Fibroblast of pulmonary artery (primary cell): ENCODE data around the gene LIM2.

Source experiments
- DNase-seq: peaks from one replicate; pipeline ENCODE4 v3.0.0-alpha.2; 2010; ENCODE audit warnings: low read depth
- H3K4me3 ChIP-seq: replicated peaks from 2 replicates; pipeline ENCODE4 v1.5.1; 2011; ENCODE audit warnings: low read depth, mild to moderate bottlenecking, control low read depth, low read length, moderate library complexity
- TF ChIP-seq, protein P1 (sequence below): IDR thresholded peaks from 2 replicates; pipeline ENCODE4 v1.5.1; 2011; ENCODE audit warnings: mild to moderate bottlenecking, control low read depth, low read length, inconsistent platforms; ENCODE audit errors: missing control alignments

Gene LIM2

DNA sequence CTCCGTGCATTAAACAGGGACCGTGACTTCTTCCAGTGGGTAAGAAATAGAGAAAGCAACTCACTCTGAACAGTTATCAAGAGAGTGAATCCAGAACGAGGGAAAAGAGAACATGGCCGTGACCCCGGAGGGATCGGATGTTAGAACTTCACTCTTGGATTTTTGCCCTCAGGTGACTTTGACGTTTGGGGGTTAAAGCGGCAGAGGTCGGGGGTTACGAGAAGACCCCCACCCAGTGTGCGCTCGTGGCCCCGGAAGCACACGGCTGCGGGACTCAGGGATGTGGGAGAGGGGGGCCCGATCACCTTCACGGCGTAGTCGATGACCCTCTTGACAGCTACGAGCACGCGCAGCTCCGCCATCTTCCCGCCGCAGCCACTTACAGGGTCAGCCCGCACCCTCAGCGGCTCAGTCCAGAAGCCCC, 21.8 kb downstream of the LIM2 start, which contains the start of gene ETFB:
ETFB (minus strand) TSS at position 424 of the 424 bp plus-strand sequence; CDS start at position 362, 62 bp downstream.
- no peak for DNase-seq
- TF ChIP-seq, protein P1, sequence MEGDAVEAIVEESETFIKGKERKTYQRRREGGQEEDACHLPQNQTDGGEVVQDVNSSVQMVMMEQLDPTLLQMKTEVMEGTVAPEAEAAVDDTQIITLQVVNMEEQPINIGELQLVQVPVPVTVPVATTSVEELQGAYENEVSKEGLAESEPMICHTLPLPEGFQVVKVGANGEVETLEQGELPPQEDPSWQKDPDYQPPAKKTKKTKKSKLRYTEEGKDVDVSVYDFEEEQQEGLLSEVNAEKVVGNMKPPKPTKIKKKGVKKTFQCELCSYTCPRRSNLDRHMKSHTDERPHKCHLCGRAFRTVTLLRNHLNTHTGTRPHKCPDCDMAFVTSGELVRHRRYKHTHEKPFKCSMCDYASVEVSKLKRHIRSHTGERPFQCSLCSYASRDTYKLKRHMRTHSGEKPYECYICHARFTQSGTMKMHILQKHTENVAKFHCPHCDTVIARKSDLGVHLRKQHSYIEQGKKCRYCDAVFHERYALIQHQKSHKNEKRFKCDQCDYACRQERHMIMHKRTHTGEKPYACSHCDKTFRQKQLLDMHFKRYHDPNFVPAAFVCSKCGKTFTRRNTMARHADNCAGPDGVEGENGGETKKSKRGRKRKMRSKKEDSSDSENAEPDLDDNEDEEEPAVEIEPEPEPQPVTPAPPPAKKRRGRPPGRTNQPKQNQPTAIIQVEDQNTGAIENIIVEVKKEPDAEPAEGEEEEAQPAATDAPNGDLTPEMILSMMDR, result no peak
- H3K4me3 ChIP-seq, result peak within 1 kb of the TSS; percentile 80

DNA sequence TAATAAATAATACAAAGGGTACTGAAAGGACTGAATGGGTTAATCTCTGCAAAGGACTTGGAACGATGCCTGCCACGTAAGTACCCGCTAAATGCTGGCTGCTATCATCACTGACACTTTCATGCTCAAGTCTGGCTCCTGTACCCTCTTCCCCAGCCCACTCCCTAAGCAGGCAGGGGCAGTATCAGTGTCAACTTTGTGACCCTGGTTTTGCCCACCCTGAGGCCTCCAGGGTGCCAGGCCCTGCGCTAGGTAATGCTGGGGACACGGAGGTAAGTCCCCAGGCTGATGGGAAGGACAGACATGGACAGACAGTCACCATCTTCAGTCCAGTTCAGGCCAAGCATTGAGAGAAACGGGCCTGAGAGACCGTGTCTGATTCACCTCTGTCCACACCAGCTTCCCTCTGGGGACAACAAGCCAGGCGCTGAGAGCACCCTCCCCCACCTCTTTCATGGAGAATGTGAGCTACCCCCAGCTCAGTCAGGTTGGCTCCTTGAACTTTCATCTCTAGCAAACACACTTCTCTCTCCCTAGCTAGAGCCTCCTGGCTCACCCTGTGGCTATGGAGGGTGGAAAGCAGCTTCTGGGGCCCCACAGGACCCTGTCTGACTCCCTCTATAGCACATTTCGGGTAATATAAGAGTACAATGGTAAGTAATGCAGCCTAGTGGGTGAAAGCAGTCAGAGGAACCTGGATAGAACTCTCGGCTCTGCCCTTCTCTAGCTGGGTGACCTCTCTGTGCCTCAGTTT, 22.4 kb downstream of the LIM2 start:
- TF ChIP-seq, protein P1, result peak; percentile 11

GRCh38 chr19:51364200-51365106, 23.3 kb downstream of the LIM2 start:
- no peak for DNase-seq
- TF ChIP-seq, protein P1, result no peak
- H3K4me3 ChIP-seq, result no peak overlapping the region

More for the DNA sequence above, 22.4 kb downstream of the LIM2 start:
- H3K4me3 ChIP-seq, result peak overlapping the region; percentile 80
- peak; percentile 57 for DNase-seq

DNA sequence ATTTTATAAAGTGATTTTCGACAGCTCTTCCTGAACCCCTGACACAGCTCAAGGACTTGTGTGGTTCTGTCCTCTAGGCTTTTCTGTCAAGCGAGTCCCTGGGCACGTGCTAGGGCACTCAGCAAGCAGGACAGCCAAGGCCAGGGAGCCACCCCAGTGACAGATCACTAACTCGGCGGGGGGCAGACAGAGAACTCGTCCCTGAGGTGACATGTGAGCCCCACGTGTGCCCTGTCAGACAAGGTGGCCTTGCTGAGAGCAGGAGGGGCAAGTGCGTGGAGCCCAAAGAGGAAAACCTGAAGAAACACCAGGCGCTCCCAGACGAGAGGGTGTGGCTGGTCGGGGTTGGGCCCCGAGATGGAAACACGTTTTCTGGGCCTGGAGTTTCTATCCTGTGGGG, 26.5 kb downstream of the LIM2 start:
- H3K4me3 ChIP-seq, result no peak overlapping the region
- TF ChIP-seq, protein P1, result no peak
- DNase-seq, result no peak

- TF ChIP-seq, protein P1, result no peak
- DNase-seq, result peak; percentile 86
- no peak overlapping the region for H3K4me3 ChIP-seq
These were observed 28.5 kb downstream of the LIM2 start for GRCh38 chr19:51359294-51359693.

DNA sequence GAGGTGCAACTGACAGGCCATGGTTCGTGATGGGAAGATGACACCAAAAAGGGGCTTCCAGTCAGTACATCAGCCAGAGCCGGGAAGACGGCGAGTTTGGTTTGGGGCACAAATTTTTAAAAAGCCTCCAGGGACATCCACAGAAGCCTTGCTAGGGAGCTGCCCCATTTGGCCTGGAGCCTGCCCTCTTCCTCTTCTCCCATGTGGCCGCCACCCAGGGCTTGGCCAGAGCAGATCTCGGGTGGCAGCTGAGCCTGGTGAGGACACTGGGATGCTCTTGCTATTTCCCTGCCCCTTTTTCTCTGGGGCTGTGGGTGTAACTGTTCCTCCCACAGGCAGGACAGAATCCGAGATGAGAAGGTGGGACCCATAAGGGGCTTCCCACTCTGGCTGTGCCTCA, 29.8 kb downstream of the LIM2 start:
- no peak overlapping the region for H3K4me3 ChIP-seq
- DNase-seq, result no peak
- TF ChIP-seq, protein P1, result no peak
